K562 (cell line): ENCODE data around the gene GATA5. TPM values are rescaled to one million over a fixed set of nuclear protein-coding genes. Genes with fewer than 3 reads are reported as not detected.

Experiments used
- ARNT ChIP-seq, 2 experiments: fragments of 450-650 bp; IDR thresholded peaks; 2 replicates each; pipeline ENCODE4 v1.6.1; 2016; ENCODE audit warnings: mild to moderate bottlenecking in 1 of 2
- HSF4 ChIP-seq: fragments of 250-450 bp; sonication (Bioruptor Pico); IDR thresholded peaks from 2 replicates; pipeline ENCODE4 v2.1.2; 2022; ENCODE audit warnings: mild to moderate bottlenecking, moderate library complexity, borderline replicate concordance
- LEF1 ChIP-seq: fragments of 450-650 bp; IDR thresholded peaks from 2 replicates; pipeline ENCODE4 v1.6.1; 2016; ENCODE audit warnings: mild to moderate bottlenecking
- MLX ChIP-seq, 2 experiments: fragments of 450-650 bp in 1 of 2; sonication (generic) in 1 of 2; formaldehyde crosslinking; conservative IDR thresholded peaks; 2 replicates each; pipeline versions ENCODE4 v1.4.0 to v1.8.1; 2020 to 2022; ENCODE audit warnings: mild to moderate bottlenecking in 1 of 2, missing genetic modification reagents in 1 of 2
- NFXL1 ChIP-seq: fragments of 450-650 bp; formaldehyde crosslinking; IDR thresholded peaks from 2 replicates; pipeline ENCODE4 v1.4.0; 2021; ENCODE audit warnings: mild to moderate bottlenecking
- PRDM10 ChIP-seq: fragments of 450-650 bp; IDR thresholded peaks from 2 replicates; pipeline ENCODE4 v1.6.1; 2018; ENCODE audit not compliant: partially characterized antibody
- SMARCA4 ChIP-seq: fragments of 450-650 bp; IDR thresholded peaks from 2 replicates; pipeline ENCODE4 v1.6.1; 2016
- TBL1XR1 ChIP-seq, 2 experiments: IDR thresholded peaks; 2 replicates each; pipeline ENCODE4 v1.6.1; 2012; ENCODE audit warnings: improper control_type of control experiment in 2 of 2, low read length in 2 of 2, mild to moderate bottlenecking in 1 of 2
- TCFL5 ChIP-seq: fragments of 250-450 bp; sonication (Bioruptor Pico); conservative IDR thresholded peaks from 2 replicates; pipeline ENCODE4 v1.6.1; 2021; ENCODE audit warnings: mild to moderate bottlenecking, moderate library complexity, matching md5 sums
- TSC22D4 ChIP-seq: fragments of 450-650 bp; IDR thresholded peaks from 2 replicates; pipeline ENCODE4 v1.6.1; 2016; ENCODE audit warnings: missing genetic modification characterization, missing biosample characterization, control low read depth
- ZBTB9 ChIP-seq: fragments of 450-650 bp; formaldehyde crosslinking; IDR thresholded peaks from 2 replicates; pipeline ENCODE4 v1.4.0; 2020; ENCODE audit warnings: mild to moderate bottlenecking, moderate library complexity
- ZKSCAN1 ChIP-seq: fragments of 150-350 bp; IDR thresholded peaks from 2 replicates; pipeline ENCODE4 v1.6.1; 2016; ENCODE audit warnings: low read depth, low read length
- ZNF766 ChIP-seq: fragments of 200-800 bp; sonication (Bioruptor generic); conservative IDR thresholded peaks from 2 replicates; pipeline ENCODE4 v1.6.1; 2016; ENCODE audit warnings: missing genetic modification characterization, missing compliant biosample characterization
- polyA plus RNA-seq, 8 experiments: library from polyadenylated mRNA; depleted of rRNA in 4 of 8; stranded (reverse) in 5 of 8; unstranded in 3 of 8; fragments of >200 nt; fragmentation: Nextera tagmentation in 2 of 8; fragmentation: Illumina TruSeq in 1 of 8; extraction: Ambion mirVana in 2 of 8; extraction: Trizol in 1 of 8; gene quantifications; 2 replicates each; pipeline versions ENCODE4 v1.2.1 to v1.2.3, GENCODE V29; 2011 to 2014; ENCODE audit warnings: inconsistent platforms in 1 of 8, missing spikeins in 1 of 8
- total RNA-seq, 7 experiments: library from RNA; depleted of rRNA in 6 of 7; stranded (reverse); fragments of >200 nt in 6 of 7; fragmentation: Illumina TruSeq in 2 of 7; extraction: Trizol in 2 of 7; gene quantifications; 2 replicates each; pipeline versions ENCODE4 v1.2.1 to v1.2.3, GENCODE V29; 2011 to 2021; ENCODE audit warnings: low replicate concordance in 1 of 7
- TF ChIP-seq, protein P1 (sequence below): fragments of 250-450 bp; sonication (Bioruptor Pico); IDR thresholded peaks from 2 replicates; pipeline ENCODE4 v1.8.0; 2022; ENCODE audit warnings: inconsistent platforms, mild to moderate bottlenecking, moderate library complexity, borderline replicate concordance
- TF ChIP-seq, protein P2 (sequence below): fragments of 450-650 bp; conservative IDR thresholded peaks from 2 replicates; pipeline ENCODE4 v1.6.1; 2016; ENCODE audit warnings: missing genetic modification characterization, low read depth, mild to moderate bottlenecking, missing compliant biosample characterization, moderate library complexity

GATA5 gene
- total and polyA plus RNA-seq, 9 of the 15 experiments (the other 6 are each of a cell fraction or from before 2014, with no cell fraction given): 0.09 to 0.57 (median 0.20) TPM; not detected in 3

DNA sequence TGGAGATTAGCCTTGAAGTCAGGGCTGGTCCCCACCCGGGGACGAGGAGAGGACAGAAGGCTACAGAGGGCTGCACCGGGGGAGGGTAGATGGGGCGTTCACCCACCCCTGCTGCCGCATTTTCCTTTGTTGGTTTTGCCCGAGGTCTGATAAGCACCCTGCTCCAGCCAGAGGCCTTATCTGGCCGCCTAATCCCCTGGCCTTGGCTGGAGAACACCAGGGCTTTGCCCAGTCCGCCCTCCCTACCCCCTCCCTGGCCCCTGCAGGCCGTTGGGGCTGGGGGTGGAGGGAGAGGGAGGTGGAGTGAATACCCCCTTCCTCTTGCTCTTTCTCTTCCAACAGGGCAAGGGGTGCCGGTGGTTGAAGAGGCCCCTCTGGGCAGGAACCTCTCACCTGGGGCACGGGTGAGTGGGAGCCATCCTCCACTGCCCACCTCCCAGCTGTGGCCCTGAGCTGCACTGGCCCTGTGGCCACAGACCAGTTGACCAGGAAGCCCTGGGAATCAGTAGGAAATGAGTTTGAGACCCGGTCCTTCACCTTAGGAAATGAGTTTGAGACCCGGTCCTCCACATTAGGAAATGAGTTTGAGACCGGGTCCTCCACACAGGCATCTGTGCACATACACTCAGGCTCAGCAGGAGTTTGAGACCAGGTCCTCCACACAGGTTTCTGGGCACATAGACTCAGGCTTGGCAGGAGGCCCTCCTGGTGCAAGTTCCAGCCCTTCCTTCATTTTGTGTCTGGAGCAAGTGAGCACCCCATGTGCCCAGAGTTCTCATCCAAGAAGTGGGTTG, 12.0 kb upstream of the GATA5 start (continued):
- TF ChIP-seq, protein P1, sequence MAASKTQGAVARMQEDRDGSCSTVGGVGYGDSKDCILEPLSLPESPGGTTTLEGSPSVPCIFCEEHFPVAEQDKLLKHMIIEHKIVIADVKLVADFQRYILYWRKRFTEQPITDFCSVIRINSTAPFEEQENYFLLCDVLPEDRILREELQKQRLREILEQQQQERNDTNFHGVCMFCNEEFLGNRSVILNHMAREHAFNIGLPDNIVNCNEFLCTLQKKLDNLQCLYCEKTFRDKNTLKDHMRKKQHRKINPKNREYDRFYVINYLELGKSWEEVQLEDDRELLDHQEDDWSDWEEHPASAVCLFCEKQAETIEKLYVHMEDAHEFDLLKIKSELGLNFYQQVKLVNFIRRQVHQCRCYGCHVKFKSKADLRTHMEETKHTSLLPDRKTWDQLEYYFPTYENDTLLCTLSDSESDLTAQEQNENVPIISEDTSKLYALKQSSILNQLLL (CRISPR knock-in tag): no peak
- TF ChIP-seq MLX (CRISPR knock-in tag; conservative IDR thresholded peaks at IDR 0.05): no peak
- TF ChIP-seq ZKSCAN1: peak; percentile 90
- TF ChIP-seq ZNF766 (CRISPR knock-in tag): peak; percentile 67; the same call in 1 of the 2 replicates
- no peak for TF ChIP-seq TCFL5 (CRISPR knock-in tag)
- TF ChIP-seq ZBTB9 (CRISPR knock-in tag): peak; percentile 57; the same call in 1 of the 2 replicates
- peak in 1 of 2 experiments; percentile 41; a peak in 1 of 4 replicates for TF ChIP-seq TBL1XR1 (IDR thresholded peaks at IDR 0.05; ENCODE audit: low read length in 2 of 2)
- no peak for TF ChIP-seq NFXL1 (CRISPR knock-in tag)
- peak; percentile 66; the same call in 1 of the 2 replicates for TF ChIP-seq LEF1
- TF ChIP-seq ARNT (IDR thresholded peaks at IDR 0.05): no peak
- TF ChIP-seq SMARCA4: peak; percentile 85
- TF ChIP-seq, protein P2, sequence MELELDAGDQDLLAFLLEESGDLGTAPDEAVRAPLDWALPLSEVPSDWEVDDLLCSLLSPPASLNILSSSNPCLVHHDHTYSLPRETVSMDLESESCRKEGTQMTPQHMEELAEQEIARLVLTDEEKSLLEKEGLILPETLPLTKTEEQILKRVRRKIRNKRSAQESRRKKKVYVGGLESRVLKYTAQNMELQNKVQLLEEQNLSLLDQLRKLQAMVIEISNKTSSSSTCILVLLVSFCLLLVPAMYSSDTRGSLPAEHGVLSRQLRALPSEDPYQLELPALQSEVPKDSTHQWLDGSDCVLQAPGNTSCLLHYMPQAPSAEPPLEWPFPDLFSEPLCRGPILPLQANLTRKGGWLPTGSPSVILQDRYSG (tag): 0 out of 2 replicates have a peak, but pooled peaks have one; percentile 41
- no peak for TF ChIP-seq TSC22D4 (tag)
- peak; percentile 58; the same call in 1 of the 2 replicates for TF ChIP-seq HSF4
- TF ChIP-seq PRDM10: peak; percentile 99
